ENCODE results near the gene INO80B.

GRCh38 chr2:74415762-74416395 is 39.0 kb upstream of the INO80B start:
- TF ChIP-seq CTCF (IDR thresholded peaks at IDR 0.05) (no peak), POLR2A (IDR thresholded peaks at IDR 0.05) (no peak)
